C4-2B (cell line): ENCODE data around the gene C10orf53.

Experiments
- H3K27ac ChIP-seq: fragments of 450-650 bp; 2 replicates; pipeline ENCODE4 v1.5.1; 2017
- ZFX ChIP-seq: fragments of 450-650 bp; IDR thresholded peaks from 2 replicates; pipeline ENCODE4 v1.6.1; 2017
- TF ChIP-seq, protein P1 (sequence below): fragments of 450-650 bp; conservative IDR thresholded peaks from 2 replicates; pipeline ENCODE4 v1.5.1; 2017; ENCODE audit warnings: mild to moderate bottlenecking

Gene C10orf53

DNA sequence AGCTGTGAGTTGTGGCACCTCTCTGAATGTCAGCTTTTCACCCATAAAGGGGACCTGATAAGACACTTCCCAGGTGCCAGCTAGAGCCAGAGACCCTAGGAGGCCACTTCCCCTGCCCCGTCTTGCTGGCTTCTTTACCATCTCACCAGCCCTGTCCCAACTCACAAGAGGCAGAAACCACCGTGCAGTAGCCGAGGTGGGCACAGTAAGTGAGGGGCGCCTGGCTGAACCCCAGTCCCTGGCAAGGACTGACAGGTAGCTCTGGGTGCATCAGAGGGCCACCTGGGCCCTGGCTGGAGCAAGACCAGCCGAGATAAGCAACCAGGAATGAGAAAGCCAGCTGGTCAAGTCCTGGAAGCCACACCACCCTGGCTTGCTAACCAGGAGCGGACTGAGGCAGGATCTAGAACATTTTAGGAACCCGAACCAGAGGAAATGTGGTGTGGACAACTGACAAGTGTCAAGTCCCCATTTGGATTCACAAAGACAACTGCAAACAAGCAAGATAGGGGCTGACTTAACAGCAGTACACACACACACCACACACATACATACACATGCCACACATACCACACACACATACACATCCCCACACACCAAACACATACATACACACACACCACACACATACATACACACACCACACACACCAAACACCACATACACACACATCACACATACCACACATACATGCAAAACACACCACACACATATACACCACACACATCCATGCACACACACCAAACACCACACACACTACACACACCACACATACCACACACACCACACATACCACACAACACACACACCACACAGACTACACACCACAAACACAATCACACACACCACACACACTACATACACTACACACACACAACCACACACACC lies 61.9 kb downstream of the C10orf53 start:
- no peak overlapping the region for H3K27ac ChIP-seq
- TF ChIP-seq, protein P1, sequence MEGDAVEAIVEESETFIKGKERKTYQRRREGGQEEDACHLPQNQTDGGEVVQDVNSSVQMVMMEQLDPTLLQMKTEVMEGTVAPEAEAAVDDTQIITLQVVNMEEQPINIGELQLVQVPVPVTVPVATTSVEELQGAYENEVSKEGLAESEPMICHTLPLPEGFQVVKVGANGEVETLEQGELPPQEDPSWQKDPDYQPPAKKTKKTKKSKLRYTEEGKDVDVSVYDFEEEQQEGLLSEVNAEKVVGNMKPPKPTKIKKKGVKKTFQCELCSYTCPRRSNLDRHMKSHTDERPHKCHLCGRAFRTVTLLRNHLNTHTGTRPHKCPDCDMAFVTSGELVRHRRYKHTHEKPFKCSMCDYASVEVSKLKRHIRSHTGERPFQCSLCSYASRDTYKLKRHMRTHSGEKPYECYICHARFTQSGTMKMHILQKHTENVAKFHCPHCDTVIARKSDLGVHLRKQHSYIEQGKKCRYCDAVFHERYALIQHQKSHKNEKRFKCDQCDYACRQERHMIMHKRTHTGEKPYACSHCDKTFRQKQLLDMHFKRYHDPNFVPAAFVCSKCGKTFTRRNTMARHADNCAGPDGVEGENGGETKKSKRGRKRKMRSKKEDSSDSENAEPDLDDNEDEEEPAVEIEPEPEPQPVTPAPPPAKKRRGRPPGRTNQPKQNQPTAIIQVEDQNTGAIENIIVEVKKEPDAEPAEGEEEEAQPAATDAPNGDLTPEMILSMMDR, result no peak
- TF ChIP-seq ZFX, result no peak

DNA sequence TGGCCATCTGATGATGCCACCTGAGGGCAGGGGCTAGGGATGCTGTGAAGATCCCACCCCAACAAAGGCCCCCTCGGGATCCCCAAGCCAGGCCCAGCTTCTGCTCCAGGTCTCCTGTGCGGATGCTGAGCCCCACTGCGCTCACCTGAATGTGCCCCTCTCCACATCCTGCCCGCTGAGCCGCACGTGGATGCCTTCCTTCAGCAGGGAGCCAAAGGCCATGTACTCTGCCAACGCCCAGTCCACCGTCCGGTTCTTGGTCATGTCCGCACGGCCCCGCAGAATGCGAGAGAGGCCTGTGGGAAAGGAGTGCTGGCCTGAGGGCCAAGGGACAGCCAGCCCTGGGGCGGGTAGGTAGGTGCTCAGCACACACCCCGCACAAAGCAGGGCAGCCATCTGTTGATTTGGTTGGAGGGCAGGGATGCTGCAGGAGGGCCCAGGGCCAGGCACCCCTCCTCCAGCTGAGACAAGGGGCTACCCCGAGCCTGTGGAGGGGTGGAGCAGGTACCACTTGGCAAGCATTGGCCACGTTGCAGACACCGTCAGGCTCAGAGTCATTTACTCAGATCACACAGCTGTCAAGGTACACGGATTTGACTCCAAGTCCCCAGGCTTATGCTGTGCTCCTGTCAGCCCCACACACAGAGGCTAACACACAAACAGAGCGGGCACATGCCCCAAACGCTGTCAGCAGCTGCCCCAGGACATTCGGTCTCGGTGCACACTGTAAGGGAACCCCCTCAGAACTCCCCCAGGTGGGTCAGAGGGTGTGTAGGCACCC lies 63.4 kb downstream of the C10orf53 start:
- no peak overlapping the region for H3K27ac ChIP-seq
- TF ChIP-seq ZFX, result no peak
- TF ChIP-seq, protein P1, result no peak

DNA sequence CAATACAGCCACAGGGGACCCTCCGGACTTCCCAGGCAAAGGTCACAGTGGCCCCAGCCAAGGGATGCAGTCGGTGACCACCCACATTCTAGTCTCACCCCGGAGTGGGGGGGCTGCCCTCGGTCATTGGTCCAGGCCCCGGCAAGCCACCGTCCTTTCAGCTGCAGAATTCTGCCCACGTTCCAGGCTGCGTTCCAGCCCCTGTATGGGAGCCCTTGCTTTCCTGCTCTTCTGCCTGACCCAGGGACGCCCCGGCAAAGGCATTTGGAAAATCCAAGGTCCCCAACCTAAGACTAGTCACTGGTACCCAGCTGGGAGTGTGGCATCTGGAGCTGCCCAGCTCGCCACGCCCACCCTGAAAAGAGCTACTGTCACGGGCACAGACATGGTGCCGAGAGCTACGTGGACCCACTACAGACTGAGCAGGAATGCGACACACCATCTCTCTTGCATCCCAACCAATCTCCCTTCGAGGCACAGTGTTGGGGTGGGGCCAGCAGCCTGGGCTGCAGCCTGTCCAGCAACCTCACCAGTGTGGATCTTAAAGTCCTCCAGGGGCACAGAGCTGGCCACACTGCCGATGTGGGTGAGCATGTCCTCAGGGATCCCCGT lies 64.1 kb downstream of the C10orf53 start:
- H3K27ac ChIP-seq, result no peak overlapping the region
- TF ChIP-seq, protein P1, result no peak
- no peak for TF ChIP-seq ZFX

DNA sequence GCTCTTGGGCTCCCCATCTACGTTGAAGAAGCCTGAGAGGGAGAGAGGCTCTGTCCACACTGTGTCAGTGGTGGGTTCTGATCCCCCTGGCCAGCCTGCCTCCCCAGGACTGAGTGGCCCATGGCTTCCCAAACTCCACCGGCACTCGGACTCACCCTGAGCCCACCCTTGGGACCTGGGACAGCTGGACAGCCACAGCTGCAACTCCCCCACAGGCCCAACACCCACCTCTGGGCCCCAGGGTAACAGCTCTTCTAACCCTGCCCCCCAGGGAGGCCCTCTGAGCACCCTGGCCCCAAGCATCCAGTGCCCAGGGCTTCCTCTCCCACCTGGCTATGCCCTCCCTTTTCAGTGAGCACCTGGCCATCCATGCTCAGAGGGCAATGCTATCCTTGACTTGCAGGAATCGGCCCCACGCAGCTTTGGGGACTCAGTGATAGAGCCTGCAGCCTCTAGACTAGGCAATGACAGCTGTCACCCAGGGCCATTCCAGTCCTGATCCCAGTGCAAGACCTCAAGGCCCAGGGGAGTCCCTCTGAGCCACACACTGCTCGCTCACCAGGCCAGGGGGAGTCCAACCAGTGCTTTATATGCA lies 64.7 kb downstream of the C10orf53 start:
- TF ChIP-seq, protein P1, result no peak
- no peak for TF ChIP-seq ZFX
- H3K27ac ChIP-seq, result no peak overlapping the region

DNA sequence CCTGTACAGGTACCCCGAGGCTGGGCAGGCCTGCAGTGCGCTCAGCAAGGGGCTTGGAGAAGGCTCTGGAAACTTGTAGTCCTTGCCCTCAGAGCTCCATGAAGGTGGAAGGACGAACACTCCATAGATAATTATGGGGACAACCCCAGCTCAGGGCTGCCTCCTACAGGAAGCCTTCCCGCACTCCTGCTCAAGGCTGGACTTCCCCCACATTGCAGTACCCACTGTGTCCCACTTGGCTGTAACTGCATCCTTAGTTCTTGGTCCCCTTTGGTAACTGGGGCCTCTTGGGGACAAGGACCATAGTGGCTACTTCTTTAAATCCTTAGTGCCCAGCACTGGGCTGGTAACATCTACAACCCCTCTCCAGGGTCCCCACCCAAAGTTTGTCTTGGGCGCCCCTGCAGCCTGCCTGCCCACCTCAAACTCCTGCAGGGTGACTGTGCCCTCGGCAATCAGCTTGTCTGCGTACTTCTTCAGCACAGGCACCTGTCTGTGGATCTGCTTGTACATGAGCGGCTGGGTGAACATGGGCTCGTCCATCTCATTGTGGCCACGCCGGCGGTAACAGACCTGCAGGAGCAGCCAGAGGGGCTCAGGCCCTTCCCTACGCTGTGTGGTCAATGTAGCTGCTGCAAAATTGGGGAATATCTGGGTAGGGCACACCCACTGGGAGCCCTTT lies 65.6 kb downstream of the C10orf53 start:
- TF ChIP-seq ZFX, result no peak
- TF ChIP-seq, protein P1, result no peak
- H3K27ac ChIP-seq, result no peak overlapping the region

DNA sequence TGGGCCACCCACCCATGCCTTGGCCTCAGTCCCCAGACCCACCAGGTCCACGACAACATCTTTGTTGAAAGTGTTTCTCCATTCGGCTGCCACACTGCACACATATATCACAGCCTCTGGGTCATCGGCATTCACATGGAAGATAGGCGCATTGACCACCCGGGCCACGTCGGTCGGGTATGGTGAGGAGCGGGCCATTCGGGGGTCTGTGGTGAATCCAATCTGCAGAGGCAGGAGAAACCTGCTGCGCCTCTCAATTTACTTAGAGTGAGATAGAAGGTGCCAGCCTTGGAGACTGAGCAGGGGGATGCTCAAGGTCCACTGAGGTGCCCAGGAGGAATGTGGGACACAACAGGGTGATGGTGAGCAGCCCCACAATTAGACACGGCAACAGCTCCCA lies 66.3 kb downstream of the C10orf53 start:
- H3K27ac ChIP-seq, result no peak overlapping the region
- TF ChIP-seq, protein P1, result no peak
- TF ChIP-seq ZFX, result no peak
